PC-3 (cell line): ENCODE measurements around the gene TRIM16.
"Not testable (repeated sequence)": the region's sequence is repeated elsewhere in the genome, so short reads cannot be mapped to it uniquely, and the experiment has no call there.

Experiments
- EZH2 ChIP-seq: fragments of 300-600 bp; sonication (generic); IDR thresholded peaks from one replicate; pipeline ENCODE4 v1.6.1; 2017; ENCODE audit warnings: antibody characterized with exemption, mild to moderate bottlenecking, low read length; ENCODE audit not compliant: unreplicated experiment
- EZH2phosphoT487 ChIP-seq: fragments of 300-600 bp; sonication (generic); IDR thresholded peaks from 2 replicates; pipeline ENCODE4 v1.6.1; 2018; ENCODE audit warnings: mild to moderate bottlenecking, antibody characterized with exemption, low read length, borderline replicate concordance
- TF ChIP-seq, protein P1 (sequence below): fragments of 300-600 bp; sonication (generic); conservative IDR thresholded peaks from 2 replicates; pipeline ENCODE4 v1.5.1; 2017; ENCODE audit warnings: antibody characterized with exemption, low read depth, mild to moderate bottlenecking, low read length

DNA sequence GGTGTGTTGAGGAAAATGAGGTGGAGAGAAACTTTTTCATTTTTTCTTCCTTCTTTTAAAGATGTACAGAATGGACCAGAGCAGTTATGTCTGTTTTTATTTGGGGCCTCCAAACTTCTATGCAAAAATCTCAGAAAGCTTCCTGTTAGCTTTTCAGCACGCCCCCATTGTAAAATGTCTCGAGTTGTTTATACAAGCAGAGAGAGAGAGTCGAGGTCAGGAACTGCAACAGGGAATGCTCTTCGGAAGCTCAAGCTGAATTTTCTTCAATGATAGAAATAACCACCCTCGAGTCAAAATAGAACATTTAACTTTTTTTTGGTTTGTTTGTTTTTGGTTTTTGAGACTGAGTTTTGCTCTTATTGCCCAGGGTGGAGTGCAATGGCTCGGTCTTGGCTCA, 68.3 kb downstream of the TRIM16 start:
- TF ChIP-seq, protein P1, sequence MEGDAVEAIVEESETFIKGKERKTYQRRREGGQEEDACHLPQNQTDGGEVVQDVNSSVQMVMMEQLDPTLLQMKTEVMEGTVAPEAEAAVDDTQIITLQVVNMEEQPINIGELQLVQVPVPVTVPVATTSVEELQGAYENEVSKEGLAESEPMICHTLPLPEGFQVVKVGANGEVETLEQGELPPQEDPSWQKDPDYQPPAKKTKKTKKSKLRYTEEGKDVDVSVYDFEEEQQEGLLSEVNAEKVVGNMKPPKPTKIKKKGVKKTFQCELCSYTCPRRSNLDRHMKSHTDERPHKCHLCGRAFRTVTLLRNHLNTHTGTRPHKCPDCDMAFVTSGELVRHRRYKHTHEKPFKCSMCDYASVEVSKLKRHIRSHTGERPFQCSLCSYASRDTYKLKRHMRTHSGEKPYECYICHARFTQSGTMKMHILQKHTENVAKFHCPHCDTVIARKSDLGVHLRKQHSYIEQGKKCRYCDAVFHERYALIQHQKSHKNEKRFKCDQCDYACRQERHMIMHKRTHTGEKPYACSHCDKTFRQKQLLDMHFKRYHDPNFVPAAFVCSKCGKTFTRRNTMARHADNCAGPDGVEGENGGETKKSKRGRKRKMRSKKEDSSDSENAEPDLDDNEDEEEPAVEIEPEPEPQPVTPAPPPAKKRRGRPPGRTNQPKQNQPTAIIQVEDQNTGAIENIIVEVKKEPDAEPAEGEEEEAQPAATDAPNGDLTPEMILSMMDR, result not testable (repeated sequence)
- not testable (repeated sequence) for TF ChIP-seq EZH2, EZH2phosphoT487
